ENCODE data around the gene JARID2.

DNA sequence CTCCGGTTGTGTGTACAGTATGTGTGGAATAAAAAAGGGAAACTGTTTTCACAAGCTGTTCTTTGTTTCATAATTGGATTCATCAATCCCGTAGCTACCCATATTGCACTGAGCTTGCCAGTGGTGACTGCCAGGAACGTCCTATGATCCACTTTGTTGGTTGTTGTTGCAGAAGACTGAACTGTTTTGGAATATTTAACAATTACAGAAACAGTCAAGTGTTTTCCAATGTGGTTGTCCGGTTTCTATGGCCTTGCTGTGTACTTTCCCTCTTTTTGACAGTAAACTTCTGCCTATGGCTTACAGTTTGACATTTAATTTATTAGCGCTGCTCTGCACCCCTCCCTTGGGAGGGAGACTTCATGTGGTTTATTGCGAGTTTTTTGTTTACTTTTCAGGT, 275.7 kb downstream of the JARID2 start:
- TF ChIP-seq EZH2 (optimal IDR thresholded peaks at IDR 0.05; ENCODE audit: low read depth, low read length) (no peak), EZH2phosphoT487 (IDR thresholded peaks at IDR 0.05; ENCODE audit: low read length) (no peak)
- TF ChIP-seq, protein P1, sequence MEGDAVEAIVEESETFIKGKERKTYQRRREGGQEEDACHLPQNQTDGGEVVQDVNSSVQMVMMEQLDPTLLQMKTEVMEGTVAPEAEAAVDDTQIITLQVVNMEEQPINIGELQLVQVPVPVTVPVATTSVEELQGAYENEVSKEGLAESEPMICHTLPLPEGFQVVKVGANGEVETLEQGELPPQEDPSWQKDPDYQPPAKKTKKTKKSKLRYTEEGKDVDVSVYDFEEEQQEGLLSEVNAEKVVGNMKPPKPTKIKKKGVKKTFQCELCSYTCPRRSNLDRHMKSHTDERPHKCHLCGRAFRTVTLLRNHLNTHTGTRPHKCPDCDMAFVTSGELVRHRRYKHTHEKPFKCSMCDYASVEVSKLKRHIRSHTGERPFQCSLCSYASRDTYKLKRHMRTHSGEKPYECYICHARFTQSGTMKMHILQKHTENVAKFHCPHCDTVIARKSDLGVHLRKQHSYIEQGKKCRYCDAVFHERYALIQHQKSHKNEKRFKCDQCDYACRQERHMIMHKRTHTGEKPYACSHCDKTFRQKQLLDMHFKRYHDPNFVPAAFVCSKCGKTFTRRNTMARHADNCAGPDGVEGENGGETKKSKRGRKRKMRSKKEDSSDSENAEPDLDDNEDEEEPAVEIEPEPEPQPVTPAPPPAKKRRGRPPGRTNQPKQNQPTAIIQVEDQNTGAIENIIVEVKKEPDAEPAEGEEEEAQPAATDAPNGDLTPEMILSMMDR (IDR thresholded peaks at IDR 0.05; ENCODE audit: low read length): no peak
